Keratinocyte (primary cell): ENCODE data around the gene KCNH1. TPM values are rescaled to one million over a fixed set of nuclear protein-coding genes. Genes with fewer than 3 reads are reported as not detected.

Source experiments
- DNase-seq: peaks from one replicate; pipeline ENCODE4 v3.0.0-alpha.2; 2011; ENCODE audit warnings: low read depth, missing footprints, low spot score
- FAIRE-seq: peaks from 2 replicates; lab custom pipeline; 2011; peaks lifted over from hg19 to GRCh38; lab: Jason Lieb, UNC
- H2AFZ ChIP-seq: 2 replicates; pipeline ENCODE4 v1.6.0; 2012; ENCODE audit warnings: low read length, control low read depth, inconsistent platforms; ENCODE audit not compliant: control insufficient read depth
- H3K27ac ChIP-seq: 2 replicates; pipeline ENCODE4 v1.5.1; 2011; ENCODE audit warnings: low read length; ENCODE audit not compliant: control insufficient read depth, insufficient read depth
- H3K27me3 ChIP-seq: 3 replicates; pipeline ENCODE4 v1.6.0; 2011; ENCODE audit warnings: low read length; ENCODE audit not compliant: control insufficient read depth, insufficient read depth; ENCODE audit errors: extremely low read depth
- H3K36me3 ChIP-seq, 2 experiments: 2 replicates in 1 of 2; 3 replicates in 1 of 2; pipeline ENCODE4 v1.5.1; 2011; ENCODE audit warnings: low read length in 2 of 2, mild to moderate bottlenecking in 1 of 2; ENCODE audit not compliant: control insufficient read depth in 2 of 2, insufficient read depth in 2 of 2; ENCODE audit errors: extremely low read depth in 1 of 2
- H3K4me1 ChIP-seq: 3 replicates; pipeline ENCODE4 v1.5.1; 2011; ENCODE audit warnings: low read length; ENCODE audit not compliant: control insufficient read depth, insufficient read depth; ENCODE audit errors: extremely low read depth
- H3K4me2 ChIP-seq: 3 replicates; pipeline ENCODE4 v1.6.0; 2011; ENCODE audit warnings: low read depth, low read length; ENCODE audit not compliant: control insufficient read depth, insufficient read depth; ENCODE audit errors: extremely low read depth
- H3K4me3 ChIP-seq, 3 experiments: fragments of 200-600 bp in 1 of 3; sonication (generic) in 1 of 3; 2 replicates in 2 of 3; 3 replicates in 1 of 3; pipeline ENCODE4 v1.5.1; 2011 to 2016; ENCODE audit warnings: low read length in 3 of 3, mild to moderate bottlenecking in 3 of 3, control low read depth in 2 of 3, inconsistent platforms in 1 of 3, low read depth in 1 of 3, mixed read lengths in 1 of 3, mixed run types in 1 of 3, moderate library complexity in 1 of 3; ENCODE audit not compliant: control insufficient read depth in 2 of 3, insufficient read depth in 2 of 3; ENCODE audit errors: extremely low read depth in 1 of 3
- H3K79me2 ChIP-seq: 2 replicates; pipeline ENCODE4 v1.6.0; 2012; ENCODE audit warnings: low read length; ENCODE audit not compliant: control insufficient read depth, insufficient read depth
- H3K9ac ChIP-seq: 3 replicates; pipeline ENCODE4 v1.6.0; 2011; ENCODE audit warnings: low read length; ENCODE audit not compliant: control insufficient read depth, insufficient read depth; ENCODE audit errors: extremely low read depth
- H3K9me1 ChIP-seq: 3 replicates; pipeline ENCODE4 v1.6.0; 2011; ENCODE audit warnings: low read length; ENCODE audit not compliant: control insufficient read depth, insufficient read depth; ENCODE audit errors: extremely low read depth
- H3K9me3 ChIP-seq: 2 replicates; pipeline ENCODE4 v1.5.1; 2012; ENCODE audit warnings: low read depth, low read length; ENCODE audit not compliant: control insufficient read depth
- H4K20me1 ChIP-seq: 3 replicates; pipeline ENCODE4 v1.6.0; 2011; ENCODE audit warnings: low read length; ENCODE audit not compliant: control insufficient read depth, insufficient read depth; ENCODE audit errors: extremely low read depth
- CTCF ChIP-seq, 3 experiments: IDR thresholded peaks in 1 of 3; conservative IDR thresholded peaks in 1 of 3; optimal IDR thresholded peaks in 1 of 3; 2 replicates in 2 of 3; 3 replicates in 1 of 3; pipeline versions ENCODE3 to v1.5.1; 2011; ENCODE audit warnings: low read length in 3 of 3, mild to moderate bottlenecking in 3 of 3, moderate library complexity in 2 of 3, control low read depth in 1 of 3, inconsistent platforms in 1 of 3; ENCODE audit not compliant: insufficient read depth in 2 of 3; ENCODE audit errors: extremely low read depth in 1 of 3
- EZH2 ChIP-seq: IDR thresholded peaks from one replicate; pipeline ENCODE4 v1.6.1; 2012; ENCODE audit warnings: inconsistent platforms, mild to moderate bottlenecking, low read length, moderate library complexity
- dilution Hi-C: fragments of 300-500 bp; cut with MboI; formaldehyde crosslinking; loops from one replicate; pipeline ENCODE4 v1.7.0; 2020; ENCODE audit warnings: low sequenced_read_pairs; ENCODE audit not compliant: extremely low pct_ligation_motif_present
- polyA plus RNA-seq, 5 experiments: library from polyadenylated mRNA; depleted of rRNA in 3 of 5; stranded (reverse) in 3 of 5; stranded (forward) in 1 of 5; unstranded in 1 of 5; fragments of >200 nt; gene quantifications; 1 replicate in 1 of 5; 2 replicates in 3 of 5; 3 replicates in 1 of 5; pipeline versions ENCODE4 v1.2.1 to v1.2.3, GENCODE V29; 2011 to 2012; ENCODE audit warnings: missing spikeins in 2 of 5, low read depth in 1 of 5, low replicate concordance in 1 of 5

KCNH1 gene
- polyA plus RNA-seq, 1 donor (not counting 4 experiments of a cell fraction or from before 2014, with no cell fraction given): not detected

- no peaks in the 10 kb centered on the region for H3K9me1 ChIP-seq
- TF ChIP-seq EZH2: no peak
- TF ChIP-seq CTCF (optimal IDR thresholded peaks at IDR 0.05 in 1 of 3, IDR thresholded peaks at IDR 0.05 in 1 of 3, conservative IDR thresholded peaks at IDR 0.05 in 1 of 3; ENCODE audit: extremely low read depth in 1 of 3, insufficient read depth in 2 of 3, low read length in 3 of 3): no peak
- H4K20me1 ChIP-seq: no peaks in the 10 kb centered on the region
These were observed 397.2 kb downstream of the KCNH1 start for GRCh38 chr1:210736713-210737112.

GRCh38 chr1:210731597-210731996, 402.4 kb downstream of the KCNH1 start:
- Histone ChIP-seq H3K9me1 (no peaks in the 10 kb centered on the region), H3K4me3 (no peak overlapping the region), H3K36me3 (no peaks in the 10 kb centered on the region), H3K27me3 (no peaks in the 10 kb centered on the region), H3K9ac (no peak overlapping the region), H4K20me1 (no peaks in the 10 kb centered on the region), H2AFZ (no peak overlapping the region), H3K4me1 (no peaks in the 10 kb centered on the region), H3K79me2 (no peaks in the 10 kb centered on the region), H3K4me2 (no peak overlapping the region), H3K27ac (no peak overlapping the region), H3K9me3 (no peaks in the 10 kb centered on the region)
- DNase-seq (no peak), FAIRE-seq (no peak)
- dilution Hi-C loops: no loop called here
- TF ChIP-seq CTCF (optimal IDR thresholded peaks at IDR 0.05 in 1 of 3, IDR thresholded peaks at IDR 0.05 in 1 of 3, conservative IDR thresholded peaks at IDR 0.05 in 1 of 3; ENCODE audit: extremely low read depth in 1 of 3, insufficient read depth in 2 of 3, low read length in 3 of 3) (no peak), EZH2 (no peak)

More at GRCh38 chr1:210736713-210737112, 397.2 kb downstream of the KCNH1 start:
- dilution Hi-C loops: no loop called here
- Histone ChIP-seq H3K4me2 (no peak overlapping the region), H3K27ac (no peak overlapping the region), H3K9ac (no peak overlapping the region), H3K4me3 (no peak overlapping the region), H3K27me3 (no peaks in the 10 kb centered on the region), H3K9me3 (no peaks in the 10 kb centered on the region), H2AFZ (no peak overlapping the region), H3K36me3 (no peaks in the 10 kb centered on the region), H3K79me2 (no peaks in the 10 kb centered on the region), H3K4me1 (no peaks in the 10 kb centered on the region)
- FAIRE-seq (no peak), DNase-seq (no peak)
